GM18498 (cell line): ENCODE data around the gene ERVW-1.
"Not testable (repeated sequence)": the region's sequence is repeated elsewhere in the genome, so short reads cannot be mapped to it uniquely, and the experiment has no call there.

Experiments
- ATAC-seq: cut with Tn5 transposase; IDR thresholded peaks from one replicate; pipeline ENCODE4 v1.9.1; 2021; ENCODE audit warnings: mild to moderate bottlenecking, moderate library complexity; ENCODE audit not compliant: unreplicated experiment

Gene ERVW-1

GRCh38 chr7:92475261-92475770 is 2.4 kb downstream of the ERVW-1 start:
- ATAC-seq, result not testable (repeated sequence)

- not testable (repeated sequence) for ATAC-seq
Observed at GRCh38 chr7:92473989-92474388, 3.8 kb downstream of the ERVW-1 start.

- ATAC-seq, result not testable (repeated sequence)
Observed at GRCh38 chr7:92468589-92468988, 9.2 kb downstream of the ERVW-1 start.

GRCh38 chr7:92466682-92467081 is 11.1 kb downstream of the ERVW-1 start:
- no peak for ATAC-seq

- ATAC-seq, result no peak
Observed at GRCh38 chr7:92464515-92464914, 13.2 kb downstream of the ERVW-1 start.

- ATAC-seq, result no peak
Observed at GRCh38 chr7:92462560-92462959, 15.2 kb downstream of the ERVW-1 start.

- peak; percentile 70 for ATAC-seq
Observed at GRCh38 chr7:92461027-92462003, 16.4 kb downstream of the ERVW-1 start.

GRCh38 chr7:92460510-92460909 is 17.2 kb downstream of the ERVW-1 start:
- no peak for ATAC-seq

GRCh38 chr7:92460109-92460508 is 17.6 kb downstream of the ERVW-1 start:
- no peak for ATAC-seq

GRCh38 chr7:92456236-92456635 is 21.5 kb downstream of the ERVW-1 start:
- ATAC-seq, result no peak

GRCh38 chr7:92451645-92452044 is 26.1 kb downstream of the ERVW-1 start:
- no peak for ATAC-seq

- peak; percentile 45 for ATAC-seq
Observed at GRCh38 chr7:92448205-92448747, 29.5 kb downstream of the ERVW-1 start.

GRCh38 chr7:92447345-92448204 is 30.2 kb downstream of the ERVW-1 start, which contains the start of gene GATAD1:
Gene GATAD1 (plus strand): TSS chr7:92447482. CDS start chr7:92447730, 248 bp downstream.
- ATAC-seq, result peak; percentile 94

- no peak for ATAC-seq
Observed at GRCh38 chr7:92446869-92447344, 30.8 kb downstream of the ERVW-1 start.

GRCh38 chr7:92442720-92443119 is 35.0 kb downstream of the ERVW-1 start:
- ATAC-seq, result not testable (repeated sequence)

- no peak for ATAC-seq
Observed at GRCh38 chr7:92437956-92438491, 39.7 kb downstream of the ERVW-1 start.

- ATAC-seq, result no peak
Observed at GRCh38 chr7:92436612-92437445, 40.9 kb downstream of the ERVW-1 start.

- ATAC-seq, result no peak
Observed at GRCh38 chr7:92435542-92435941, 42.2 kb downstream of the ERVW-1 start.

- no peak for ATAC-seq
Observed at GRCh38 chr7:92433019-92433418, 44.7 kb downstream of the ERVW-1 start.
